GM18526 (cell line): ENCODE data around the gene LRRC40.

Source experiments
- POLR2A ChIP-seq: IDR thresholded peaks from 3 replicates; pipeline ENCODE4 v1.6.1; 2011; ENCODE audit not compliant: insufficient read length; ENCODE audit errors: extremely low read depth

The LRRC40 gene

DNA sequence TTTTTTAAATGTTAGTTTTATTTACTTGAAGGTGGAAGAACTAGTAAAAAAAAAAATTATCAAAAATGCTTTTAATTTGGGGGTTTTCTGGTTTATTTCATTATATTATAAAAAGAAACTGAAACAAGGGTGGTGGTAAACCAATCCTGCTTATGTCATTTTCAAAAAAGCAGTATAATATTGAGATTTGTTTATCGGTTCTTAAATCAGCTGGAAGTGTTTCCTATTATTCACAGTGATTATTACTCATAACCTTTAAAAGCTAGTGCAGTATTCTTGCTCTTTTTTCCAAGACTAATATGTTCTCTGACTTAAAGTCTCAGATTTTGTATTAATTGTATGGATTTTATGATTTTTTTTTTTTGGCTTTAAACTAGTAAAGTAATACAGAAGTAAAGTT lies 5.4 kb upstream of the LRRC40 start:
- TF ChIP-seq POLR2A = no peak

DNA sequence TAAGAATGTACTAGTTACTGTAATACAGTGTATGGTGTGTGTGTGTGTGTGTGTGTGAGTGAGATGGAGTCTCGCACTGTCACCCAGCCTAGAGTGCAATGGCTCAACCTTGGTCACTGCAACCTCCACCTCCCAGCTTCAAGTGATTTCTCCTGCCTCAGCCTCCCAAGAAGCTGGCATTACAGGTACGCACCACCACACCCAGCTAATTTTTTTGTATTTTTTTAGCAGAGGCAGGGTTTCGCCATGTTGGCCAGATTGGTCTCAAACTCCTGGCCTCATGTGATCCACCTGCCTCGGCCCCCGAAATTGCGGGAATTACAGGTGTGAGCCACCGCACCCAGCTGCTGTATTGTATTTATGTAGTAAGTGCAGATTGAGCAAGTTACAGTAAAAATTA lies 2.9 kb upstream of the LRRC40 start:
- TF ChIP-seq POLR2A = no peak

DNA sequence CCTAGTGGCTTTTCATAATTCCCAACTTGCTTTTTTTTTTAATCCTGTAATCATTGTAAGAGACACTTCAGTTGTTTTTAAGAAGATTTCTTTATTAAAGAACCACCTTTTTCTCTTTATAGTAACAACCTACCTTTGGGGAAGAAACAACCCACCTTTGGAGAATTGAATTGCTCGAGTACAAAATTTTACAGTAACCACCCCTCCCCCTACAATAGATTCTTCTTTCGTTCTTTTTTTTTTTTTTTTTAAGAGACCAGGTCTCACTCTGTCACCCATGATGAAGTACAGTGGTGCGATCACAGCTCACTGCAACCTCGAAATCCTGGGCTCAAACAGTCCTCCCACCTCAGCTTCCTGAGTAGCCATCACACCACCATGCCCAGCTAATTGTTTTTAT lies 2.1 kb upstream of the LRRC40 start:
- no peak for TF ChIP-seq POLR2A

DNA sequence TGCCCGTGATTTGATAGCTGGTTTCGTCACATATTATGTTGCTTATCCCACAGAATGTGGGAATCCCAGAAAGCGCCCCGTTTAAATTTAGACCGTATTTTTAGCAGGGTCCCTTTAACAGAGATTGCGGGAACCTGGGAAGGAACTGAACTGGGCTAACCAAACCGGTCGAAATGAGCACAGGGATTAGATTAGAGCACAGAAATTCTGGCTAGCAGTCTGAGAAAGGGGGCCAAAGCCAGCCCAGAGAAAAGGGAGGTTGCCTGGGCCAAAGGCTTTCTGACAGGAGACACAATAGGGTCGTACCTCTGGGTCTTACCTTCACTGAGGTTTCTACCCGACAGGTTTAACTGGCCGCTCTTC lies 327 bp downstream of the LRRC40 start:
- TF ChIP-seq POLR2A = no peak

DNA sequence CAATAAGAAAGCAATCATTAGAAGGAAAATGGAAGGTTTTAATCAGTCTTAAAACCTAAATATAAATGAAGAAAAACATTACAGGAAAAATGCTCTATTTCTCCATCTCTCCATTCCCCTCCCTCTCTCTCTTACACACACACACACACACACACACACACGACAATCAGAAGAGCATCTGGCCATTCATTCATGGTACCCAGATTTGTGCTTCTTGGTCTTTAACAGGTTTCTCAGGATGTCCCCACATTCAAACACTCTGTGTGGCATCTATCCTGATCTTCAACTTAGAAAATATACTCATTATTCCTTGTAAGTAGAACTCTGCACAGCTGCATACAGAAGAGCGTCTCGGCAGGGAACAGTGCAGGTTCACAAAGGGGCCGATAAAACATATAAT lies 779 bp downstream of the LRRC40 start:
- no peak for TF ChIP-seq POLR2A

DNA sequence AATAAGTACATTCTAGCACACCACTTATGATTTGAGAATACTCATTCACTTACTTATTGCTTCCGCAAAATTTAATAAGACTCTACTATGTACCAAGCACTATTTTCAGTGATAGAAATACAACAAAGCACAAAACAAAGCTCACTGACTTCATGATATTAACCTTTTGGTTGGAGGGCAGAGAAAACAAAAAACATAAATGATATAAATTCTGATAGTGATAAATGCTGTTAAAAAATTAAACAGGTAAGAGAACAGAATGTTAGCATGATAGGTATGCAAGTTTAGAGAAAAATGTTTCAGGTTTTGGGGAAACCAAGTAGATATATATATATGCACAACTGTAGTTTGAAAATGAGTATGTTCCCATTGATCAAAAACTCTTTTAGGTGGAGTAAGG lies 1.2 kb downstream of the LRRC40 start:
- no peak for TF ChIP-seq POLR2A

DNA sequence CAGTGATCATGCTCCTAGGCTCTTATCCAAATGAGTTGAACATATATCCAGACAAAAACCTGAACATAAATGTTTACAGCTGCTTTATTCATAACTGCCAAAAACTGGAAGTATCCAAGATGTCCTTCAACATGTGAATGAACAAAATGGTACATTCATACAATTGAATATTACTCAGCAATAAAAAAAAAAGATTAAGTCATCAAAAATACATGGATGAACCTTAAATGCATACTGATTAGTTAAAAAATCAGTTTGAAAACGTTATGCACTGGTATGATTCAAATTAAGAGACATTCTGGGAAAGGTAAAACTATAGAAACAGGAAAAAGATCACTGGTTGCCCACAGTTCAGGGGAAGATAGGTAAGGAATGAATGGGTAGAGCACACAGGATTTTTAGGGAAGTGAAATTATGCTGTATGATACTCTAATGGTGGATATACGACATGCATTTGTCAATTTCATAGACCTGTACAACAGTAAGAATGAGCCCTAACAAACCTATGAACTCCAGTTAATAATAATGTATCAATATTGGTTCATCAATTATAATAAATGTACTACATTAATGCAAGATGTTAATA lies 3.1 kb downstream of the LRRC40 start:
- no peak for TF ChIP-seq POLR2A

DNA sequence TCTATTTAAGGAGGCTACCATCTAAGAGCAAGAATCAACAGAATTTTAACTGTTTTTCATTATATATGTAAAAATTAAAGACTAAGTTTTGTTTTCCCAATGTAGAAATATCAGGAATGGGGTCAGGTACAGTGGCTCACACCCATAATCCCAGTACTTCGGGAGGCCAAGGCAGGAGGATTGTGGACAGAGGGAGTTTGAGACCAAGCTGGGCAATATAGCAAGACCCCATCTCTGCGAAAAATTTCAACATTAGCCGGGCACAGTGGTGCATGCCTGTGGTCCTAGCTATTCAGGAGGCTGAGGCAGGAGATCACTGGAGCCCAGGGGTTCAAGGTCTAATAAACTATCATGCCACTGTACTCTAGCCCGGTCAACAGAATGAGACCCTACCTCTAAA lies 5.3 kb downstream of the LRRC40 start:
- TF ChIP-seq POLR2A = no peak

DNA sequence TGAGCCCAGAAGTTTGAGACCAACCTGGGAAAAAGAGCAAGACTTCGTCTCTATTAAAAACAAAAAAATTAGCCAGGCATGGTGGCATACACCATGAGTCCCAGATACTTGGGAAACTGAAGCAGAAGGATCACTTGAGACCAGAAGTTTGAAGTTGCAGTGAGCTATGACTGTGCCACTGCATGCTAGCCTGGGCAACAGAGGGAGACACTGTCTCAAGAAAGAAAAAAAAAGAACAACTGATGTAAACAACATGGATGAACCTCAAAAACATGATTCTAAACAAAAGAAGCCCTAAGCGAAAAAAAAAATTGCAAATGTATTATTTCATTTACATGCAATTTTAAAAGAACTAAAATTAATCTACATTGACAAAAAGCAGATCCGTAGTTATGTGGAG lies 9.0 kb downstream of the LRRC40 start:
- TF ChIP-seq POLR2A = no peak

DNA sequence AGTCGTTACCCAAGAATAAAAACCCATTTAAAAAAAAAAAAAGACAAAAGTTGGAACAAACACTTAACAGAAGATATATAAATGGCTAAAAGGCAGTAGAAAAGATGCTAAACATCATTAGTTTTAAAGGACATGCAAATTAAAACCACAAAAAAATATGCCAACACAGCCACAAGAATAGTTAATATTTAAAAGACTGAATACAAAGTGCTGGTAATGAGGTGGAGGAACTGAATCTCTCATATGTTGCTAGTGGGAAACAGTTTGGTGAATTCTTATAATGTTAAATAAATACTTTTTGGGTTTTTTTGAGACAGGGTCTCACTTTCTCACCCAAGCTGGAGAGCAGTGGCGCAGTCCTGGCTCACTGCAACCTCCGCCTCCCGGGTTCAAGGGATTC lies 10.0 kb downstream of the LRRC40 start:
- no peak for TF ChIP-seq POLR2A

DNA sequence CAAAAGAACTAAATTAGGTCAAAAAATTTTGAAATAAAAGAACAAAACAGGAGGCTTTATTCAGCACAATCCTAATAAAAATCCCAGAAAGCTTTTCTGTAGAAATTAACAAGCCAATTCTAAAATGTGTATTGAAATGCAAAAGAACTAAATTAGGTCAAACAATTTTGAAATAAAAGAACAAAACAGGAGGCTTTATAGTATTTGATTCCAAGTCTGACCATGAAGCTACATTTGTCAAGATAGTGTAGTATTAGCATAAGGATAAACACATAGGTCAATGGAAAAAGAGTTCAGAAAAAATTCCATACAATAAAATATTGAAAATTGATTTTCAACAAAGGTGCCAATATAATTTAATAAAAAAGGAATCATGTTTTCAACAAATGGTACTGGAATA lies 10.8 kb downstream of the LRRC40 start:
- no peak for TF ChIP-seq POLR2A

DNA sequence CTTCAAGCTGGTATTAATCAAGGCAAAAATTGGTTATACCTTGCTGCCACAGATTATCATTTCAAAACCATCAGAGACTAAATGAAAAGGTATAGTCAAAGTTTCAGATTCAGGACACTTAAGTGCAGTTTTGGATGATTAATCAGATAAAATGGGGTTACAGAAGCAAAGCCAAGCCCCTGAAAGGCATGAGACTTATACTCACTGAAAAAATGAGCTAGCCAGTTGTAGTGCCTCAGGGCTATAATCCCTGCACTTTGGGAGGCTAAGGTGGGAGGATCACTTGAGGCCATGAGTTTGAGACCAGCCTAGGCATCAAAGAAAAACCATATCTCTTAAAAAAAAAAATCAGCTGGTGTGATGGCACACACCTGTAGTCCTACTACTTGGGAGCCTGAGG lies 15.2 kb downstream of the LRRC40 start:
- no peak for TF ChIP-seq POLR2A

DNA sequence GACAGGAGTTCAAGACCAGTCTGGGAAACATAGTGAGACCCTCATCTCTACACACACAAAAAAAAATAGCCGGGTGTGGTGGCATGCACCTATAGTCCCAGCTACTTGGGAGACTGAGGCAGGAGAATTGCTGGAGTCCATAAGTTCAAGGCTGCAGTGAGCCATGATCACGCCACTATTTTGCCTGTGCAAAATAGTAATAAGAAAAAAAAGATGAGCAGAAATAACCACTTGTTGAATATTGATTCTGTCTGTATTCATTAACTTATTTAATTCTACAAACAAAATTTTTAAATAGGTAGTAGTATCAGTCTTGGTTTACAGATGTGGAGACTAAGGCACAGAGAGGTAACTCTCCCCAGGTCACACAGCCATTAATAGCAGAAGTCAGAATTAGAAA lies 16.9 kb downstream of the LRRC40 start:
- TF ChIP-seq POLR2A = no peak

DNA sequence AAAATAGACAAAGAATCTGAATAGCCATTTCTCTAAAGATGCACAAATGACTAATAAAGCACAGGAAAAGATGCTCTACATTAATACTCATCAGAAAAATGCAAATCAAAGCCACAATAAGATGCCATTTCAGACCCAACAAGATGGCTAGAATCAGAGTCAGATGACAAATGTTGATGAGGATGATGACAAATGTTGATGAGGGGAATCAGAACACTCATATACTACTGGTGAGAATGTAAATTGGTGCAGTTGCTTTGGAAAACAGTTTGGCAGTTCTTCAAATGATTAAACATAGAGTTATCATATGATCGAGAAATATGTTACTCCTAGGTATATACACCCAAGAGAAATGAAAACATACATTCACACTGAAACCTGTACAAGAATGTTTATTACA lies 33.9 kb downstream of the LRRC40 start:
- TF ChIP-seq POLR2A = no peak

DNA sequence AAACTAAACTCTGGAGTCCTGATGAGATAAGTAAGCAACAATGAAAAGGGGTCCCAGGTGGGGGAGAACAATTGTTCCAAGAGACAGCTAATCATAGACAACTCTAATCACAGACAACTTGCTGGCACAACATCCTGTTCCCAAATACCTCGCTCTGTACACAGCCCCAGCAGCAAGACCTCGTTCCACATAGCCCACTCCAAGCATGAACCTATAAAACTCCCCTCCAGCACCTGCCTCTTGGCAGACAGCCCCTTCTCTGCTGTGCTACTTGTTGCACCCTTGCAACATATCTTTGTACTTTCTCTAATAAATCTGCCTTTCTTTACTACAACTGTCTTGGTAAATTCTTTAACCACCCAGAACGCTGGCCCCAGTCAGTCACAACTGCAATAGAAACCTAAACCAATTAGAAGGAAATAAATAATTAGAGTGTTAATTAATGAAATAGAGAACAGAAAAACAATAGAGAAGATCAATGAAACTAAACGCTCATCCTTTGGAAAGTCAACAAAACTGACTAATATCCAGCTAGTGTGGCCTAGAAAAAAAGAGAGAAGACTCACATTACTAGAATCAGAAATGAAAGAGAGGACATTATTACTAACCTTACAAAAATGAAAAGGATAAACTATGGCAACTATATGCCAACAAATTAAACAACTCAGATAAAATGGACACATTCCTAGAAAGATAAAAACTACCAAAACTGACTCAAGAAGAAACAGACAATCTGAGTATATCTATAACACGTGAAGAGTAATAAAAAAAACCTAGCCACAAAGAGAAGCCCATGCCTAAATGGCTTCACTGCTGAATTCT lies 36.1 kb downstream of the LRRC40 start:
- no peak for TF ChIP-seq POLR2A

DNA sequence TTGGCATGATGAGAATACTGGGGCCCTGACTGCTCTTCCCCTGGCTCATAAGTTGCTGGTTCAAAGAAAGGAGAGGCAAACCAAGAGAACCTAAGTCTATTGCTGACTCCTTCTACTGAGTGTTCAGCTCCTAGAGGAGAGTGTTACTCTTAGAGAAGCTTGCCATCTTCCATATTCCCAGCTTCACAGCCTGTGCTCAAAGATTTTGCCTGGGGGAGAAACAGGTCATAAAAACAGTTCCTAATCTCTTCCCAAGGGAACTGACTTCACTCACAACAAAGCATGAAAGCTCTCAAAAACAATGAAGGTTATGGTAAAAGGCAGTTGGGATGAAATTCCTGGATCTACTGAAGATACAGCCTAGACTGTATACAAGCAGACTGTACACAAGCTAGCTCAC lies 37.1 kb downstream of the LRRC40 start:
- TF ChIP-seq POLR2A = no peak

DNA sequence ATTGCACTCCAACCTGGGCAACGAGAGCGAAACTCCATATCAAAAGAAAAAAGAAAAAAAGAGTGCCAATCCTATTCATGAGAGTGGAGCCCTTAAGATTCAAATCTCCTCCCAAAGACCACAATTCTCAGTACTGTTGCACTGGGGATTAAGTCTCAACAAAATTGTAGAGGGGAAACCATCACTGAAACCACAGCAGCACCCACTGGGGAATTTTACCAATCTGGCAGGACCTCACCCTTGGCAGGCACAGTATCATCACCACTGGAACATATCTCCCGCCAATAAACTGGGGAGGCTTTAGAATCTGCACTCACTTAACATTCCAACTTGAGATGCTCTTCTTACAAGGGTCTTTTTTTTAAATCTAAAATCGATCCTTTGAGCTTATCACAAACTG lies 41.0 kb downstream of the LRRC40 start:
- TF ChIP-seq POLR2A = no peak

DNA sequence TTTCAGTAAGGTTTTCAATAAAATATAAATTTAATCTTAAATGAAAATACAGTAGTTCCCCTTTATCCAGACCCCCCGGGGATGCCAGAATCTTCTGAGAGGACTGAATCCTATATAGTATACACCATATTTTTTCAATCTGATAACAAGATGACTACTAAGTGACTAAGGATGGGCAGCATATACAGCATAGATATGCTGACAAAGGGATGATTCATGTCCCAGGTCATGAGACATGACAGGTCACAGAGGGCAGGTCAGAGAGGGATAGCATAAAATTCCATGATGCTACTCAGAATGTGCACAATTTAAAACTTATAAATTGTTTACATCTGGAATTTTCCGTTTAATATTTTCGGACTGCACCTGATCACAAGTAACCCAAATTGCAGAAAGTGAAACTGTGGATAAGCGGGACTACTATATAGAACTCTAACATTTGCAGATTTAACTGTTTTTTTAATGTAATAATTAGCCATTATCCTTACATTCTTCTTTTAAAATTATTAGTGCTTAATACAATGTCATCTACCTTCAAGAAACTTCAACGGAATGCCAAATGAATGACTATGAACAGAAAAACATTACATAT lies 48.8 kb downstream of the LRRC40 start:
- TF ChIP-seq POLR2A = no peak

DNA sequence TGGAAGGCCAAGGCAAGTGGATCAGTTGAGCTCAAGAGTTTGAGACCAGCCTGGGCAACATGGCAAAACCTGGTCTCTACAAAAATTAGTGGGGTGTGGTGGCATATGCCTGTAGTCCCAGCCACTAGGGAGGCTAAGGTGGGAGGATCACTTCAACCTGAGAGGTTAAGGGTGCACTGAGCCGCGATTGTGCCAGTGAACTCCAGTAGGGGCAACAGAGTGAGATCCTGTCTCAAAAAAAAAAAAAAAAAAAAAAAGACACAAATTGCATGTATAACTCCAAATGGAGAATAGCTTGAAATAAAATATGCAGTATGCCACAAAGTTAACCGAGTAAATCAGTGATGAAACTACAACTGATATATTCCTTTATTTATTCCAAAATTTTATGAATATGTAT lies 51.6 kb downstream of the LRRC40 start:
- no peak for TF ChIP-seq POLR2A
